Caco-2 (cell line): ENCODE measurements around the gene STK24. TPM values are rescaled to one million over a fixed set of nuclear protein-coding genes. Genes with fewer than 3 reads are reported as not detected.

ENCODE experiments used
- BruUV-seq: library from RNA; stranded (reverse); fragments of 400-500 nt; replicated peaks from 2 replicates; lab custom pipeline; 2021; lab: Mats Ljungman, UMichigan
- CTCF ChIA-PET: fragments of 300-600 bp; sonication (Branson Sonifier 250); formaldehyde crosslinking; loops from one replicate; lab custom pipeline; 2022; ENCODE audit warnings: antibody characterized with exemption; lab: Charles Lee
- POLR2A ChIA-PET: fragments of 300-600 bp; sonication (Branson Sonifier 250); formaldehyde crosslinking; loops from one replicate; lab custom pipeline; 2022; ENCODE audit warnings: antibody characterized with exemption; lab: Charles Lee
- DNase-seq, 2 experiments: peaks; one replicate each; pipeline versions ENCODE4 v3.0.0 to v3.0.0-alpha.2; 2020 to 2022
- H3K27me3 ChIP-seq: replicated peaks from 2 replicates; pipeline ENCODE4 v1.6.0; 2011; ENCODE audit warnings: low read length; ENCODE audit not compliant: control insufficient read depth, insufficient read depth
- H3K36me3 ChIP-seq: 2 replicates; pipeline ENCODE4 v1.5.1; 2011; ENCODE audit warnings: low read length; ENCODE audit not compliant: control insufficient read depth, insufficient read depth
- H3K4me1 ChIP-seq: fragments of 250-450 bp; sonication (Bioruptor Pico); 2 replicates; pipeline ENCODE4 v1.5.1; 2020; ENCODE audit warnings: mild to moderate bottlenecking
- H3K4me3 ChIP-seq: 2 replicates; pipeline ENCODE4 v1.5.1; 2011; ENCODE audit warnings: low read depth, mild to moderate bottlenecking, control low read depth, low read length
- H3K9me3 ChIP-seq: fragments of 250-450 bp; sonication (Bioruptor Pico); 2 replicates; pipeline ENCODE4 v1.5.1; 2020; ENCODE audit warnings: mild to moderate bottlenecking, moderate library complexity
- H3K27ac Mint-ChIP-seq: one replicate; pipeline ENCODE4 v1.8.0; 2022; ENCODE audit warnings: mixed read lengths; ENCODE audit not compliant: unreplicated experiment
- H3K27me3 Mint-ChIP-seq: one replicate; pipeline ENCODE4 v1.8.0; 2022; ENCODE audit warnings: mixed read lengths; ENCODE audit not compliant: insufficient read depth, unreplicated experiment
- H3K36me3 Mint-ChIP-seq: one replicate; pipeline ENCODE4 v1.8.0; 2022; ENCODE audit warnings: mild to moderate bottlenecking, mixed read lengths; ENCODE audit not compliant: insufficient read depth, unreplicated experiment
- H3K4me1 Mint-ChIP-seq: one replicate; pipeline ENCODE4 v1.8.0; 2022; ENCODE audit warnings: low read depth, mixed read lengths; ENCODE audit not compliant: unreplicated experiment
- H3K4me3 Mint-ChIP-seq: one replicate; pipeline ENCODE4 v1.8.0; 2022; ENCODE audit warnings: mild to moderate bottlenecking, moderate library complexity, mixed read lengths; ENCODE audit not compliant: unreplicated experiment
- H3K9me3 Mint-ChIP-seq: one replicate; pipeline ENCODE4 v1.8.0; 2022; ENCODE audit warnings: mixed read lengths; ENCODE audit not compliant: unreplicated experiment
- intact Hi-C: fragments of 100-400 bp; cut with micrococcal nuclease; formaldehyde crosslinking; loops from one replicate; pipeline ENCODE4 v1.10.0; 2022; ENCODE audit not compliant: unreplicated experiment
- total RNA-seq: library from RNA; stranded (reverse); gene quantifications from 2 replicates; pipeline ENCODE4 v1.2.3, GENCODE V29; 2022
- TF ChIP-seq, protein P1 (sequence below), 2 experiments: fragments of 200-600 bp in 1 of 2; IDR thresholded peaks; 1 replicate in 1 of 2; 2 replicates in 1 of 2; pipeline versions ENCODE4 v1.5.1 to v1.8.0; 2011 to 2022; ENCODE audit warnings: antibody characterized with exemption in 1 of 2, control low read depth in 1 of 2, inconsistent platforms in 1 of 2, low read depth in 1 of 2, low read length in 1 of 2, mild to moderate bottlenecking in 1 of 2, moderate library complexity in 1 of 2; ENCODE audit not compliant: insufficient read depth in 1 of 2, severe bottlenecking in 1 of 2, unreplicated experiment in 1 of 2

Gene STK24
- total RNA-seq, 1 experiment from 2014 or later = 253 TPM

DNA sequence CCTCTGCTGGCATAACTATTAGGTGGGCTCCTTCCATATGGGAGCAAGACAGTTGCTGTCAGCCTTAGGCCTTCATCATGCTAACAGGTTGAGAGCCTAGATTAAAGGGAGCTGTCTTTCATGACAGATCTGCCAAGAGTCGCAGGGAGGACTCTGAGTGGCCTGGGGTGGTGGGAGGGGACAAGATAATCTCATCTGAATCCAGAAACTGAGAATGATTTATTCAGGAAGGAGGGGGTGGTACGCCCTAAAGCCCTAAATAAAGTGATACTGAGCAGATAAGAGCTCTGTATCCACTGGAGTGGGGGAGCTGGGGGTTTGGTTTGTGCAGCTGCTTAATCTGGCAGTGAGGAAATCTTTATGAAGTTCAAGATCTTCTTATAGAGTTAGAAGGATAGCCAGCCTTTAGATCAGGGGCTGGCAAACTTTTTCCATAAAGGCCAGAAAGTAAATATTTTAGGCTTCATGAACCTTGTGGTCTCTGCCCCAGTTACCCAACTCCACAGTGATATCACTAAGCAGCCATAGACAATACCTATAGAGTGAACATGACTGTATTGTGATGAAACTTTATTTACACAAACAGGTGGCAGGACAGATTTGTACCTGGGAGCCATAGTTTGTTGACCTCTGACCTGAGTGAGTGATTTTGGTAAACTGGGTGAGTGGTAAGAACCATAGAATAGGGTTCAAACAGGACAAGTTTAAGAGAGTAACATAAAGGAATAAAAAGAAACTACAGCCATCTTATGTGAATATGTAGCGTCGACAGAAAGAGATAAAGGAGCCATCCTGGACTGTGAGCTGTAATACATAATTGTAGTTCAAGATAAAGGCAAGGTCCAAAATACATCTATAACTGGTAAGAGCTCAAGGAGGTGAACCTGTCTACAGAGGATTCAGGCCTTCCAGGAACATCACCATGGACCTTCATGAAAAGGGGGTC lies 9.8 kb upstream of the STK24 start:
- ChIA-PET POLR2A (interaction anchor here (0.9 kb wide), 1 partner anchor 10 kb away, joined by 3 read pairs; the partner anchor contains the start of gene STK24), CTCF (interaction anchor here (0.6 kb wide), 1 partner anchor 72 kb away, joined by 3 read pairs; no protein-coding TSS in a partner anchor)
- Mint-ChIP-seq H3K4me3 (no peak overlapping the region), H3K4me1 (peaks cover 31% of the 10 kb centered on the region), H3K36me3 (peaks cover 5% of the 10 kb centered on the region), H3K27me3 (no peaks in the 10 kb centered on the region), H3K9me3 (peaks cover 12% of the 10 kb centered on the region), H3K27ac (peak overlapping the region; percentile 15)
- H3K27me3 ChIP-seq = no peaks in the 10 kb centered on the region
- intact Hi-C loops = no loop called here
- H3K9me3 ChIP-seq = no peaks in the 10 kb centered on the region; the same call in 1 of the 2 replicates
- H3K4me1 ChIP-seq = peaks cover 53% of the 10 kb centered on the region
- no peak for DNase-seq
- no peak overlapping the region for H3K4me3 ChIP-seq
- H3K36me3 ChIP-seq = no peaks in the 10 kb centered on the region
- BruUV-seq = no TSS peak
- TF ChIP-seq, protein P1, sequence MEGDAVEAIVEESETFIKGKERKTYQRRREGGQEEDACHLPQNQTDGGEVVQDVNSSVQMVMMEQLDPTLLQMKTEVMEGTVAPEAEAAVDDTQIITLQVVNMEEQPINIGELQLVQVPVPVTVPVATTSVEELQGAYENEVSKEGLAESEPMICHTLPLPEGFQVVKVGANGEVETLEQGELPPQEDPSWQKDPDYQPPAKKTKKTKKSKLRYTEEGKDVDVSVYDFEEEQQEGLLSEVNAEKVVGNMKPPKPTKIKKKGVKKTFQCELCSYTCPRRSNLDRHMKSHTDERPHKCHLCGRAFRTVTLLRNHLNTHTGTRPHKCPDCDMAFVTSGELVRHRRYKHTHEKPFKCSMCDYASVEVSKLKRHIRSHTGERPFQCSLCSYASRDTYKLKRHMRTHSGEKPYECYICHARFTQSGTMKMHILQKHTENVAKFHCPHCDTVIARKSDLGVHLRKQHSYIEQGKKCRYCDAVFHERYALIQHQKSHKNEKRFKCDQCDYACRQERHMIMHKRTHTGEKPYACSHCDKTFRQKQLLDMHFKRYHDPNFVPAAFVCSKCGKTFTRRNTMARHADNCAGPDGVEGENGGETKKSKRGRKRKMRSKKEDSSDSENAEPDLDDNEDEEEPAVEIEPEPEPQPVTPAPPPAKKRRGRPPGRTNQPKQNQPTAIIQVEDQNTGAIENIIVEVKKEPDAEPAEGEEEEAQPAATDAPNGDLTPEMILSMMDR (IDR thresholded peaks at IDR 0.05; ENCODE audit: insufficient read depth in 1 of 2, low read depth in 1 of 2, low read length in 1 of 2, severe bottlenecking in 1 of 2, unreplicated experiment in 1 of 2) = no peak

DNA sequence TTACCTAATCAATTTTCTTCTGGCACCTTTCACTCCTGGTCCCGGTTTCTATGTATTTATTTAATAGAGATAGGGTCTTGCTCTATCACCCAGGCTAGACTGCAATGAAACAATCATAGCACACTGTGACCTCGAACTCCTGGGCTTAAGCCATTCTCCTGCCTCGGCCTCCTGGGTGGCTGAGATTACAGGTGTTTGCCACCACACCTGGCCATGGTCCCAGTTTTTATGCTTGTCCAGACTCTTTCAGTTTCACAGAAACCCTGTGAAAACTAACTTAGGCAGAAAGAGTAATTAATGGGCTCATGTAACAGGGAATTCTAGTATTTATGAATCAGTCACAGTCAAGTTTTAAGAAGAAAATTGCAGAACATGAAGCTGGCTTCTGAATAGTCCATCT lies 9.0 kb upstream of the STK24 start:
- TF ChIP-seq, protein P1 (IDR thresholded peaks at IDR 0.05; ENCODE audit: insufficient read depth in 1 of 2, low read depth in 1 of 2, low read length in 1 of 2, severe bottlenecking in 1 of 2, unreplicated experiment in 1 of 2) = no peak
- Mint-ChIP-seq H3K9me3 (peaks cover 12% of the 10 kb centered on the region), H3K4me3 (no peak overlapping the region), H3K36me3 (peaks cover 5% of the 10 kb centered on the region), H3K4me1 (peaks cover 37% of the 10 kb centered on the region), H3K27me3 (no peaks in the 10 kb centered on the region), H3K27ac (peak overlapping the region; percentile 15)
- intact Hi-C loops = no loop called here
- H3K27me3 ChIP-seq = no peaks in the 10 kb centered on the region
- H3K4me1 ChIP-seq = peaks cover 59% of the 10 kb centered on the region
- no peaks in the 10 kb centered on the region for H3K36me3 ChIP-seq
- BruUV-seq = no TSS peak
- DNase-seq = no peak
- POLR2A ChIA-PET = interaction anchor here (0.9 kb wide), 1 partner anchor 9 kb away, joined by 3 read pairs; the partner anchor contains the start of gene STK24
- CTCF ChIA-PET = no interaction called here
- H3K4me3 ChIP-seq = no peak overlapping the region
- no peaks in the 10 kb centered on the region; the same call in 1 of the 2 replicates for H3K9me3 ChIP-seq

DNA sequence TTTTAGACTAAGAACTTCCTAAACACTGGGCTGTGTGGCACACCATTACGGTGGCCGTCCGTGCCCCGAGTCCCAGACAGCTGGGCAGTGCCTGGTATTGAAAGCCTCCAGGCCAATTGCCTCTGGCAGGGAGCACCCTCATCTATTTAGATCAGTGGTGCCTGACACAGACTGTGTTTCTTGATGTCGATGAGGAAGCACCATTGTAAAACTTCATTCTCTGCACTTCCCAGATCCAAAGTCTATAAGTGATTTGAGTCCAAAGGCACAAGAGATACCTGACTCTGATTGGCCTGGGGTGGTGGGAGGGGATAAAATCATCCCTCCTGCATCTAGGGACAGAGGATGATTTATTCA lies 8.5 kb upstream of the STK24 start:
- Mint-ChIP-seq H3K27me3 (no peaks in the 10 kb centered on the region), H3K36me3 (peaks cover 5% of the 10 kb centered on the region), H3K27ac (peak overlapping the region; percentile 17), H3K4me1 (peaks cover 39% of the 10 kb centered on the region), H3K9me3 (peaks cover 11% of the 10 kb centered on the region), H3K4me3 (no peak overlapping the region)
- peaks cover 62% of the 10 kb centered on the region for H3K4me1 ChIP-seq
- DNase-seq = no peak
- H3K9me3 ChIP-seq = no peaks in the 10 kb centered on the region; the same call in 1 of the 2 replicates
- TF ChIP-seq, protein P1 (IDR thresholded peaks at IDR 0.05; ENCODE audit: insufficient read depth in 1 of 2, low read depth in 1 of 2, low read length in 1 of 2, severe bottlenecking in 1 of 2, unreplicated experiment in 1 of 2) = no peak
- CTCF ChIA-PET = interaction anchor here (0.6 kb wide), 1 partner anchor 9 kb away, joined by 3 read pairs; no protein-coding TSS in a partner anchor
- POLR2A ChIA-PET = no interaction called here
- H3K36me3 ChIP-seq = no peaks in the 10 kb centered on the region
- no peaks in the 10 kb centered on the region for H3K27me3 ChIP-seq
- no peak overlapping the region for H3K4me3 ChIP-seq
- BruUV-seq = no TSS peak
- intact Hi-C loops = no loop called here
